Panc1 (cell line): ENCODE results near the gene ADAR. TPM values are rescaled to one million over a fixed set of nuclear protein-coding genes. Genes with fewer than 3 reads are reported as not detected.

Experiments
- ATAC-seq: fragments of 200-7000 bp; cut with Tn5 transposase; 2 replicates; pipeline ENCODE4 v1.9.1; 2020; ENCODE audit warnings: mild to moderate bottlenecking, moderate library complexity
- BruUV-seq: library from RNA; stranded (reverse); fragments of 400-500 nt; replicated peaks from 2 replicates; lab custom pipeline; 2021; lab: Mats Ljungman, UMichigan
- CTCF ChIA-PET: fragments of 300-600 bp; sonication (Branson Sonifier 250); formaldehyde crosslinking; loops from one replicate; lab custom pipeline; 2022; ENCODE audit warnings: antibody characterized with exemption; lab: Charles Lee
- POLR2A ChIA-PET: fragments of 300-600 bp; sonication (Branson Sonifier 250); formaldehyde crosslinking; loops from one replicate; lab custom pipeline; 2022; ENCODE audit warnings: antibody characterized with exemption; lab: Charles Lee
- DNase-seq: peaks from one replicate; pipeline ENCODE4 v3.0.0-alpha.2; 2010; ENCODE audit warnings: low read depth, low spot score
- H3K27ac ChIP-seq: 2 replicates; pipeline ENCODE4 v1.5.1; 2011; ENCODE audit warnings: mild to moderate bottlenecking, low read length, inconsistent platforms
- H3K27me3 ChIP-seq: fragments of 200-500 bp; sonication (Bioruptor generic); 2 replicates; pipeline ENCODE4 v1.6.0; 2014; ENCODE audit warnings: low read length, inconsistent platforms; ENCODE audit not compliant: control insufficient read depth, insufficient read depth
- H3K36me3 ChIP-seq: fragments of 200-500 bp; sonication (Bioruptor generic); 2 replicates; pipeline ENCODE4 v1.5.1; 2014; ENCODE audit warnings: inconsistent platforms, mild to moderate bottlenecking, low read length, moderate library complexity; ENCODE audit not compliant: control insufficient read depth, insufficient read depth
- H3K4me1 ChIP-seq: 2 replicates; pipeline ENCODE4 v1.5.1; 2011; ENCODE audit warnings: inconsistent platforms, mild to moderate bottlenecking, low read length, moderate library complexity; ENCODE audit not compliant: control insufficient read depth, insufficient read depth
- H3K4me3 ChIP-seq, 2 experiments: 2 replicates each; pipeline ENCODE4 v1.5.1; 2011 to 2012; ENCODE audit warnings: low read depth in 2 of 2, low read length in 2 of 2, mild to moderate bottlenecking in 2 of 2, inconsistent platforms in 1 of 2, moderate library complexity in 1 of 2
- H3K9me3 ChIP-seq: fragments of 200-500 bp; sonication (Bioruptor generic); 2 replicates; pipeline ENCODE4 v1.5.1; 2014; ENCODE audit warnings: low read depth, mild to moderate bottlenecking, inconsistent platforms, low read length, moderate library complexity; ENCODE audit not compliant: control insufficient read depth, insufficient read depth
- POLR2AphosphoS5 ChIP-seq: IDR thresholded peaks from 2 replicates; pipeline ENCODE4 v1.6.1; 2012; ENCODE audit warnings: mild to moderate bottlenecking, low read depth, low read length, moderate library complexity
- SIN3A ChIP-seq: IDR thresholded peaks from 2 replicates; pipeline ENCODE4 v1.6.1; 2012; ENCODE audit warnings: low read depth, mild to moderate bottlenecking, low read length, moderate library complexity, borderline replicate concordance; ENCODE audit not compliant: insufficient read depth
- TCF7L2 ChIP-seq: IDR thresholded peaks from 2 replicates; pipeline ENCODE4 v1.6.1; 2011; ENCODE audit warnings: mild to moderate bottlenecking, low read depth, low read length, inconsistent platforms
- in situ Hi-C: cut with HindIII; loops from 2 replicates; pipeline ENCODE4 v1.10.0; 2016; ENCODE audit warnings: low sequenced_read_pairs, low pct_unique_long_range_greater_than_20kb
- intact Hi-C: fragments of 100-400 bp; cut with micrococcal nuclease; formaldehyde crosslinking; loops from one replicate; pipeline ENCODE4 v1.10.0; 2022; ENCODE audit not compliant: unreplicated experiment
- total RNA-seq: library from RNA; stranded (reverse); gene quantifications from one replicate; pipeline ENCODE4 v1.2.1, GENCODE V29; 2021; ENCODE audit not compliant: unreplicated experiment
- TF ChIP-seq, protein P1 (sequence below): fragments of 450-650 bp; IDR thresholded peaks from 2 replicates; pipeline ENCODE4 v1.5.1; 2017; ENCODE audit warnings: mild to moderate bottlenecking
- TF ChIP-seq, protein P2 (sequence below), 2 experiments: IDR thresholded peaks; 2 replicates each; pipeline ENCODE4 v1.6.1; 2011 to 2012; ENCODE audit warnings: low read depth in 2 of 2, control low read depth in 1 of 2, low read length in 1 of 2, mild to moderate bottlenecking in 1 of 2, moderate library complexity in 1 of 2; ENCODE audit not compliant: insufficient read depth in 1 of 2

ADAR gene
- total RNA-seq, 1 experiment from 2014 or later = 136 TPM

GRCh38 chr1:154557939-154558719 is 49.9 kb downstream of the ADAR start, which contains the start of gene UBE2Q1:
Gene UBE2Q1 (minus strand): TSS chr1:154558662. CDS start chr1:154558553, 109 bp downstream.
- Histone ChIP-seq H3K27ac (peak within 1 kb of the TSS; percentile 91), H3K4me3 (peak within 1 kb of the TSS; percentile 81 to 98), H3K4me1 (peaks cover 14% of the 10 kb centered on the region), H3K9me3 (no peaks in the 10 kb centered on the region), H3K36me3 (peaks cover 22% of the 10 kb centered on the region), H3K27me3 (no peaks in the 10 kb centered on the region)
- no TSS peak for BruUV-seq
- POLR2A ChIA-PET = no interaction called here
- in situ Hi-C loops = no loop called here
- TF ChIP-seq, protein P1, sequence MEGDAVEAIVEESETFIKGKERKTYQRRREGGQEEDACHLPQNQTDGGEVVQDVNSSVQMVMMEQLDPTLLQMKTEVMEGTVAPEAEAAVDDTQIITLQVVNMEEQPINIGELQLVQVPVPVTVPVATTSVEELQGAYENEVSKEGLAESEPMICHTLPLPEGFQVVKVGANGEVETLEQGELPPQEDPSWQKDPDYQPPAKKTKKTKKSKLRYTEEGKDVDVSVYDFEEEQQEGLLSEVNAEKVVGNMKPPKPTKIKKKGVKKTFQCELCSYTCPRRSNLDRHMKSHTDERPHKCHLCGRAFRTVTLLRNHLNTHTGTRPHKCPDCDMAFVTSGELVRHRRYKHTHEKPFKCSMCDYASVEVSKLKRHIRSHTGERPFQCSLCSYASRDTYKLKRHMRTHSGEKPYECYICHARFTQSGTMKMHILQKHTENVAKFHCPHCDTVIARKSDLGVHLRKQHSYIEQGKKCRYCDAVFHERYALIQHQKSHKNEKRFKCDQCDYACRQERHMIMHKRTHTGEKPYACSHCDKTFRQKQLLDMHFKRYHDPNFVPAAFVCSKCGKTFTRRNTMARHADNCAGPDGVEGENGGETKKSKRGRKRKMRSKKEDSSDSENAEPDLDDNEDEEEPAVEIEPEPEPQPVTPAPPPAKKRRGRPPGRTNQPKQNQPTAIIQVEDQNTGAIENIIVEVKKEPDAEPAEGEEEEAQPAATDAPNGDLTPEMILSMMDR = no peak
- TF ChIP-seq, protein P2, sequence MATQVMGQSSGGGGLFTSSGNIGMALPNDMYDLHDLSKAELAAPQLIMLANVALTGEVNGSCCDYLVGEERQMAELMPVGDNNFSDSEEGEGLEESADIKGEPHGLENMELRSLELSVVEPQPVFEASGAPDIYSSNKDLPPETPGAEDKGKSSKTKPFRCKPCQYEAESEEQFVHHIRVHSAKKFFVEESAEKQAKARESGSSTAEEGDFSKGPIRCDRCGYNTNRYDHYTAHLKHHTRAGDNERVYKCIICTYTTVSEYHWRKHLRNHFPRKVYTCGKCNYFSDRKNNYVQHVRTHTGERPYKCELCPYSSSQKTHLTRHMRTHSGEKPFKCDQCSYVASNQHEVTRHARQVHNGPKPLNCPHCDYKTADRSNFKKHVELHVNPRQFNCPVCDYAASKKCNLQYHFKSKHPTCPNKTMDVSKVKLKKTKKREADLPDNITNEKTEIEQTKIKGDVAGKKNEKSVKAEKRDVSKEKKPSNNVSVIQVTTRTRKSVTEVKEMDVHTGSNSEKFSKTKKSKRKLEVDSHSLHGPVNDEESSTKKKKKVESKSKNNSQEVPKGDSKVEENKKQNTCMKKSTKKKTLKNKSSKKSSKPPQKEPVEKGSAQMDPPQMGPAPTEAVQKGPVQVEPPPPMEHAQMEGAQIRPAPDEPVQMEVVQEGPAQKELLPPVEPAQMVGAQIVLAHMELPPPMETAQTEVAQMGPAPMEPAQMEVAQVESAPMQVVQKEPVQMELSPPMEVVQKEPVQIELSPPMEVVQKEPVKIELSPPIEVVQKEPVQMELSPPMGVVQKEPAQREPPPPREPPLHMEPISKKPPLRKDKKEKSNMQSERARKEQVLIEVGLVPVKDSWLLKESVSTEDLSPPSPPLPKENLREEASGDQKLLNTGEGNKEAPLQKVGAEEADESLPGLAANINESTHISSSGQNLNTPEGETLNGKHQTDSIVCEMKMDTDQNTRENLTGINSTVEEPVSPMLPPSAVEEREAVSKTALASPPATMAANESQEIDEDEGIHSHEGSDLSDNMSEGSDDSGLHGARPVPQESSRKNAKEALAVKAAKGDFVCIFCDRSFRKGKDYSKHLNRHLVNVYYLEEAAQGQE (IDR thresholded peaks at IDR 0.05; ENCODE audit: insufficient read depth in 1 of 2, low read depth in 2 of 2, low read length in 1 of 2) = no peak
- no peak for TF ChIP-seq POLR2AphosphoS5
- TF ChIP-seq SIN3A = peak; percentile 33; the same call in 1 of the 2 replicates
- DNase-seq (no peak), ATAC-seq (peak; percentile 18)
- CTCF ChIA-PET = interaction anchor here (0.7 to 1.3 kb wide), 2 partner anchors 12 to 380 kb away, joined by 3 to 8 read pairs; no protein-coding TSS in a partner anchor
- intact Hi-C loops = no loop called here

DNA sequence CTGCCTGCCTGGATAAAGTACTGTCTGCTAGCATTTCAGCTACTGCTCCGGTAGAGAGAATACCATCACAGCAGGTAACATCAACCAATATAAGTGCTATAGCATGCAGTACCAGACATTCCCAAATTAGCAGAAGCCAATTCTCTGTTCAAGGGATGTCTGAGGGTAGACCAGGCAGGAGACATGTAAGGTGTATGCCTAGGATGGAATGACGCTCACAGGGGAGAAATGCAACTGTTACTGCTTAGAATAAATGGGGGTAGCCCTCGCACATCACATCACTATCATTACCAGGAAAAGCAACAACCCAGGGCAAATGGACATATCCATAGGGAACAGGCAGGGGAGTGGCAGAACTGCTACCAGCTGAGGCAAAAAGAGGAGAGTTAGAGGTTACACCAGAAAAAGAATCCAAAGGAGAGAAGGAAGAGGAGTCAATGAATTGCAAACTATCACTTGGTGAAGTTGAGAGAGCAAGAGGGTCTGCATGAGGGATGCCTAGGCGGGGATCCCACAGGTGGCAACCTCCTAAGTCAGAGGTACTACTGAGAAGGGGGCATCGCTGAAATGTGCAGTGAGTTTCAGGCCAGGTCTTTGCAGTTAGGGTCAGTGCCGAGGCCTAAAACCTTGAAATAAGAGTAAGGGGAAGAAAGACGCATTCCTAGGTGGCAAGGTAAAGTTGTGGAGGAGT is 50.6 kb downstream of the ADAR start:
- peaks cover 14% of the 10 kb centered on the region for H3K4me1 ChIP-seq
- H3K36me3 ChIP-seq = peaks cover 26% of the 10 kb centered on the region
- H3K27me3 ChIP-seq = no peaks in the 10 kb centered on the region
- ChIA-PET POLR2A (no interaction called here), CTCF (interaction anchor here (0.6 to 1.3 kb wide), 2 partner anchors 11 to 579 kb away, joined by 3 to 4 read pairs; no protein-coding TSS in a partner anchor)
- BruUV-seq = no TSS peak
- intact Hi-C loops = no loop called here
- ATAC-seq (no peak), DNase-seq (no peak)
- peak overlapping the region; percentile 81 to 98 for H3K4me3 ChIP-seq
- H3K27ac ChIP-seq = peak overlapping the region; percentile 91
- no peaks in the 10 kb centered on the region for H3K9me3 ChIP-seq
- in situ Hi-C loops = no loop called here
- TF ChIP-seq SIN3A (no peak), POLR2AphosphoS5 (no peak), TCF7L2 (no peak)
- TF ChIP-seq, protein P2 (IDR thresholded peaks at IDR 0.05; ENCODE audit: insufficient read depth in 1 of 2, low read depth in 2 of 2, low read length in 1 of 2) = no peak
- TF ChIP-seq, protein P1 = no peak
